ENCODE data around the gene FUCA1. TPM values are rescaled to one million over a fixed set of nuclear protein-coding genes. Genes with fewer than 3 reads are reported as not detected.

The FUCA1 gene
- total and polyA plus RNA-seq, 10 of the 15 experiments (the other 5 are each of a cell fraction or from before 2014, with no cell fraction given) = 33.3 to 117 (median 52.6) TPM

DNA sequence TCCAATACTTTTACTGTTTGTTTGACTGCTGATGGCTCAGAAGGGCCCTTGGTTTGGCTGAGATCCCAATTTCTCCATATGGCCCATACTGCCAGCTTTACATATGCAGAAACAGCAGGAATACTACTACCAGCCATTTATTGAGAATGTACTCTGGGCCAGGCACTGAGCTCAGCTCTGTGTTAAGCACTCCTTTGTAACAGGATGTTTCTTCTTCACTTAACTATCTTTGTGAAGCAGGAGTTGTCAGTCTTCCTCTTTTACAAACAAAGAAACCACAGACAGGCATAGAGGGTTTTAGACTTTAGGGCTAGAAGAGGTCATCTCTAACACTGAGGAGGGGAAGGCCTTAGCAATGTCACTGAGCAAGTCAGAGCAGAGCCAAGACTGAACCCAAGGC, 51.2 kb downstream of the FUCA1 start:
- BruUV-seq (replicated peaks) = no TSS peak
- no peak for DNase-seq (ENCODE audit: low read depth, low spot score)
- H3K4me1 ChIP-seq (ENCODE audit: control insufficient read depth, insufficient read depth, low read length) = peaks cover 13% of the 10 kb centered on the region
- TF ChIP-seq, protein P1, sequence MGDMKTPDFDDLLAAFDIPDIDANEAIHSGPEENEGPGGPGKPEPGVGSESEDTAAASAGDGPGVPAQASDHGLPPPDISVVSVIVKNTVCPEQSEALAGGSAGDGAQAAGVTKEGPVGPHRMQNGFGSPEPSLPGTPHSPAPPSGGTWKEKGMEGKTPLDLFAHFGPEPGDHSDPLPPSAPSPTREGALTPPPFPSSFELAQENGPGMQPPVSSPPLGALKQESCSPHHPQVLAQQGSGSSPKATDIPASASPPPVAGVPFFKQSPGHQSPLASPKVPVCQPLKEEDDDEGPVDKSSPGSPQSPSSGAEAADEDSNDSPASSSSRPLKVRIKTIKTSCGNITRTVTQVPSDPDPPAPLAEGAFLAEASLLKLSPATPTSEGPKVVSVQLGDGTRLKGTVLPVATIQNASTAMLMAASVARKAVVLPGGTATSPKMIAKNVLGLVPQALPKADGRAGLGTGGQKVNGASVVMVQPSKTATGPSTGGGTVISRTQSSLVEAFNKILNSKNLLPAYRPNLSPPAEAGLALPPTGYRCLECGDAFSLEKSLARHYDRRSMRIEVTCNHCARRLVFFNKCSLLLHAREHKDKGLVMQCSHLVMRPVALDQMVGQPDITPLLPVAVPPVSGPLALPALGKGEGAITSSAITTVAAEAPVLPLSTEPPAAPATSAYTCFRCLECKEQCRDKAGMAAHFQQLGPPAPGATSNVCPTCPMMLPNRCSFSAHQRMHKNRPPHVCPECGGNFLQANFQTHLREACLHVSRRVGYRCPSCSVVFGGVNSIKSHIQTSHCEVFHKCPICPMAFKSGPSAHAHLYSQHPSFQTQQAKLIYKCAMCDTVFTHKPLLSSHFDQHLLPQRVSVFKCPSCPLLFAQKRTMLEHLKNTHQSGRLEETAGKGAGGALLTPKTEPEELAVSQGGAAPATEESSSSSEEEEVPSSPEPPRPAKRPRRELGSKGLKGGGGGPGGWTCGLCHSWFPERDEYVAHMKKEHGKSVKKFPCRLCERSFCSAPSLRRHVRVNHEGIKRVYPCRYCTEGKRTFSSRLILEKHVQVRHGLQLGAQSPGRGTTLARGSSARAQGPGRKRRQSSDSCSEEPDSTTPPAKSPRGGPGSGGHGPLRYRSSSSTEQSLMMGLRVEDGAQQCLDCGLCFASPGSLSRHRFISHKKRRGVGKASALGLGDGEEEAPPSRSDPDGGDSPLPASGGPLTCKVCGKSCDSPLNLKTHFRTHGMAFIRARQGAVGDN (IDR thresholded peaks at IDR 0.05) = no peak
- TF ChIP-seq, protein P2, sequence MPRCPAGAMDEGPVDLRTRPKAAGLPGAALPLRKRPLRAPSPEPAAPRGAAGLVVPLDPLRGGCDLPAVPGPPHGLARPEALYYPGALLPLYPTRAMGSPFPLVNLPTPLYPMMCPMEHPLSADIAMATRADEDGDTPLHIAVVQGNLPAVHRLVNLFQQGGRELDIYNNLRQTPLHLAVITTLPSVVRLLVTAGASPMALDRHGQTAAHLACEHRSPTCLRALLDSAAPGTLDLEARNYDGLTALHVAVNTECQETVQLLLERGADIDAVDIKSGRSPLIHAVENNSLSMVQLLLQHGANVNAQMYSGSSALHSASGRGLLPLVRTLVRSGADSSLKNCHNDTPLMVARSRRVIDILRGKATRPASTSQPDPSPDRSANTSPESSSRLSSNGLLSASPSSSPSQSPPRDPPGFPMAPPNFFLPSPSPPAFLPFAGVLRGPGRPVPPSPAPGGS (IDR thresholded peaks at IDR 0.05; ENCODE audit: borderline replicate concordance, insufficient read depth, low read depth, low read length, poor library complexity, severe bottlenecking) = no peak
- TF ChIP-seq BHLHE40 (IDR thresholded peaks at IDR 0.05; ENCODE audit: borderline replicate concordance in 1 of 2, low read depth in 2 of 2, low read length in 1 of 2) (no peak), SPI1 (IDR thresholded peaks at IDR 0.05; ENCODE audit: borderline replicate concordance, insufficient read depth, low read depth, low read length) (peak; percentile 4; the same call in 1 of the 2 replicates), NFIC (IDR thresholded peaks at IDR 0.05; ENCODE audit: low read depth, low read length) (no peak), NFXL1 (IDR thresholded peaks at IDR 0.05; ENCODE audit: borderline replicate concordance) (no peak), RB1 (IDR thresholded peaks at IDR 0.05; ENCODE audit: borderline replicate concordance) (no peak), ZNF24 (IDR thresholded peaks at IDR 0.05) (no peak), RUNX3 (IDR thresholded peaks at IDR 0.05; ENCODE audit: low read length) (peak; percentile 16; the same call in 1 of the 2 replicates)
- H3K36me3 ChIP-seq (ENCODE audit: control insufficient read depth in 2 of 2, insufficient read depth in 2 of 2, low read length in 1 of 2) = peaks cover 0 to 11% of the 10 kb centered on the region in 2 experiments; a peak in 1 of 4 replicates
- FAIRE-seq = peak; percentile 88
- no peak overlapping the region for H3K9ac ChIP-seq (ENCODE audit: control insufficient read depth, insufficient read depth, low read length)
- no peaks in the 10 kb centered on the region for H4K20me1 ChIP-seq (ENCODE audit: control insufficient read depth, insufficient read depth)
- intact Hi-C loops (cut with micrococcal nuclease; ENCODE audit: unreplicated experiment) = loop anchor here (10.0 kb wide), 1 partner anchor 208 kb away; no protein-coding TSS in a partner anchor
- H3K79me2 ChIP-seq (ENCODE audit: control insufficient read depth, insufficient read depth, low read length) = no peaks in the 10 kb centered on the region
- H3K4me2 ChIP-seq (ENCODE audit: control insufficient read depth, insufficient read depth) = no peak overlapping the region
- H3K27ac ChIP-seq (ENCODE audit: control insufficient read depth, insufficient read depth) = no peak overlapping the region; the same call in 1 of the 2 replicates
- ChIA-PET CTCF (interaction anchor here (0.9 to 2.8 kb wide), 6 partner anchors 7 to 100 kb away, joined by 3 to 13 read pairs (median 4); no protein-coding TSS in a partner anchor), RAD21 (ENCODE audit: unreplicated experiment) (interaction anchor here (1.8 kb wide), 1 partner anchor 11 kb away, joined by 5 read pairs; no protein-coding TSS in a partner anchor), SMC1A (ENCODE audit: uncharacterized antibody, unreplicated experiment) (interaction anchor here (1.0 to 3.5 kb wide), 4 partner anchors 8 to 99 kb away, joined by 3 to 12 read pairs (median 5); partner anchors contain the start of gene HMGCL), POLR2A (interaction anchor here (1.1 to 1.9 kb wide), 3 partner anchors 8 to 93 kb away, joined by 3 to 5 read pairs (median 4); partner anchors contain the start of gene HMGCL)
- ATAC-seq = peak; percentile 61
- H3K27me3 ChIP-seq (replicated peaks in 1 of 2; ENCODE audit: control insufficient read depth in 2 of 2, insufficient read depth in 2 of 2, low read length in 1 of 2) = no peaks in the 10 kb centered on the region
- in situ Hi-C loops (cut with MboI) = no loop called here
- no peak overlapping the region for H2AFZ ChIP-seq (ENCODE audit: control insufficient read depth, low read depth, low read length)
- H3K4me3 ChIP-seq = no peak overlapping the region
- no peaks in the 10 kb centered on the region for H3K9me3 ChIP-seq (replicated peaks; ENCODE audit: control insufficient read depth, insufficient read depth, low read length)
